LNCaP clone FGC (cell line): ENCODE results near the gene RTL1.

Source experiments
- DNase-seq: peaks from one replicate; pipeline ENCODE4 v3.0.0-alpha.2; 2011; ENCODE audit warnings: low read depth
- H3K4me3 ChIP-seq: 2 replicates; pipeline ENCODE4 v1.5.1; 2011; ENCODE audit warnings: mild to moderate bottlenecking, low read depth, low read length, control low read depth
- CTCF ChIP-seq: IDR thresholded peaks from 2 replicates; pipeline ENCODE4 v1.5.1; 2012; ENCODE audit warnings: mild to moderate bottlenecking; ENCODE audit not compliant: control insufficient read depth, insufficient read depth; ENCODE audit errors: extremely low read depth

Gene RTL1

DNA sequence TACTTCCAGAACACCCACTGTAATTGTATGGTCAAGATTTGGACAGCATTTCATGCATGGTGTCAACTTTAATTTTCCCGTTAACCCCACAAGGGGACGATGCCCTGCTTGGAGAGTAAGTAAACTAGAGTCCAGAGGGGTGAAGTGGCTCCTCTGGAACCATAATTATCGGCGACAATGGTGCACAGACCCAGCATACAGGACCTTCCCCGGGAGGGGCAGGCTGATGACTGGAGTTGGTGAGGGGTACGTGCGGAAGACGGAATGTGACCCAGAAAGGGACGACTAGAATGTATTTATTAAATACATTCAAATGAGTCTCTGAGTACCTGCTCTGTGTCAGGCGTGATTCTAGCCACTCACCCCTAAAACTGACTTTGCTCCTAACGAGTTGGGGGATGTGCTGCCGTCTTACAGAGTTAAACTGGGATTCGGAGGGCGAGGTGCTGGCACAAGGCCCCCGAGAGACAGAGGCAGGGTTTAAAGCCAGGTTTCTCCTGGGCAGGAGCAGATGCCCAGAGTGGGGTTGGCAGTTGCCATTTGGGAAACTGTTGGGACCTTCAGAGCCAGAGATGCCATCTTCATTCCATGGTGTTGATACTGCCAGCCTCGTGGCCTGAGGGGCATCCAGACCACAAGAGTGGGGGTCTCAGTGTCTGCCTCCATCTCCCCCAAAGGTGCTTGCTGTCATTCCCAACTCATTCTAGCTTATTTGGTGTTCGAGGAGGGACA, 10.9 kb downstream of the RTL1 start:
- TF ChIP-seq CTCF, result no peak
- DNase-seq, result no peak
- H3K4me3 ChIP-seq, result no peak overlapping the region

DNA sequence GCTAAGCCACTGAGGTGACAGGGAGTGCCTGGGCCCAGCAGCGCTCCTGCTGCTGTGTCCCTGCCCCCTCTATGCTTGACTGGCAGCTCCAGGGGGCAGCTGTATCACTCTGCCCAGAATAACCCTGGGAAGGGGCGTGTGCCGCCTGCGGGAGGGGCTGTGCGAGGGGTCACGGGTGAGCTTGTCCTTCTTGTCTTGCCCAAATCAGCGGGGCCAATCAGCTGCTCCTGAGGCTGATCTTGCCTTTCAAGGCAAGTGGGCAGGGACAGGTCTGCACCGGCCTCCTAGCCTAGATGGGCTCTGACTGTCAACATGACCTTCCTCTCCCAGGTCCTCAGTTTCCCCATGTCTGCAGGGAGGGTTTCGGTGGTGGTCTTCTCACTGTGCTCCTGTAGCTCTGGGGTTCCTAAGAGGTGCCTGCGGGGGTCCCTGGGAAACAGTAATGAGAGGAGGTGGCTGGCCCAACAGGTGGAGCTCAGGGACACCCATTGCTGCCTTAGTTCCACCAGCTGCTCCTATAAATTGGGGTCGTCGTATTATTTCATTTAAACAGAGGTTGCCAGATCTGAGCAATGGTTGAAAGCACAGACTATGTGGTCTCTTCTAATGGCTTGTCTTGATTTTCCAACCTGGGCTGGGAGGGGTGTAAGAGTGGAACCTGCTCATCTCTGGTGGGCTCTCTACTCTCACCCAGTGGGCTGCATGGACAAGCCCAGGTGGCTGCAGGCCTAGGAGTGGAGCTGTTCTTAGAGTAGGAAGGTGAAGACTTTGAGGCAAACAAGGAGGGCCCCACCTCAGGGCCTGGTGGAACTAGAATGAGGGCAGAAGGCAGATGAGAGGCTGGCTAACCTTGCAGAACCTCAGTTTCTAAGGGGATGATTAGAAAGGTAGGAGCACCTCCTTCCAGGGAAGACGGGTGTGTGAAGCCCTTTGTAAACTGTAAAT, 11.7 kb downstream of the RTL1 start:
- H3K4me3 ChIP-seq, result no peak overlapping the region
- TF ChIP-seq CTCF, result no peak
- DNase-seq, result no peak

GRCh38 chr14:100891051-100891450, 12.5 kb downstream of the RTL1 start:
- H3K4me3 ChIP-seq, result no peak overlapping the region
- DNase-seq, result no peak
- TF ChIP-seq CTCF, result no peak

- H3K4me3 ChIP-seq, result no peak overlapping the region
- no peak for TF ChIP-seq CTCF
- DNase-seq, result no peak
Measured at GRCh38 chr14:100890061-100890850, 13.3 kb downstream of the RTL1 start.

DNA sequence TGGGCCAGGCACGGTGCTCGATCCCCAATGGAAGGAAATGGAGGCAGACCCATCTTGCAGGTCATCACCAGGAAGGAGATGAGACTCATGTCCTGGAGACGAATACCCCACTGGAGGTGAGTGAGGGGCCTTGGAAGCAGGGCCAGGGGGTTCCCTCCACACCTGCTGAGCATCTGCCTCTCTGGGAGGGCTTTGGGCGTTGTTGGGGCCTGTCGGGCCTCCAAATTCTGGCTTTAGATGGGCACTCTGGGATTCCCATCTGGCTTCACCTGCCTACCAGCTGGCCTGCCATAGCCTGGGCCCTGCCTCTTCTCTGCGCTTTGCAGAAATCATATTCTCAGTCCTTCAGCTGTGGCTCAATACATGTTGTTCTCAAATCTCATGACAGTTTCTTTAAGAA, 13.9 kb downstream of the RTL1 start:
- no peak for TF ChIP-seq CTCF
- H3K4me3 ChIP-seq, result no peak overlapping the region
- no peak for DNase-seq

DNA sequence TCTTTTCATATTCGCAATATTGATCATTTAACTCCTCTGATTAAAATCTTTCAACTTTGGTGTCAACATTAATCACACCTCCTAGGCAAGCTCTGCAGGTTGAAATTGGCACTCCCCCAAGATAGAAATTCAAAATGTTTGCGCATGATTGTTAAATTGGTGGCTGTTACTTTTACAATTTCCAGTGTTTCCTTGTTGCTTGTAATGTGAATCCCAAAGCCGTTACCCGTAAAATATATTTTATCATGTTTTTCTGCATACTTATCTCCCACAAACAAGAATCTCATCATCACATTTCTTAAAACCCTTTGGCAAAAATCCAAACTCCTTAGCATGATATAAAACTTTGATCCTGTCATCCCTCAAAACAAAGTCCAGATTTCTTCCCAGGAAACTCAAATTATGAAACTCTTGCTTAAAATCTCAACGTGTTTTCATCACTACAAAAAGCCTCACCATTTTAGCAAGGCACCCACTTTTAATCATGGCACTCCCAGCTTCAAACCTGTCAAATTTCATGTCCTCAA, 14.7 kb downstream of the RTL1 start:
- DNase-seq, result peak; percentile 46
- TF ChIP-seq CTCF, result no peak
- H3K4me3 ChIP-seq, result no peak overlapping the region
